A673 (cell line): ENCODE data around the gene PYGL. TPM values are rescaled to one million over a fixed set of nuclear protein-coding genes. Genes with fewer than 3 reads are reported as not detected.

ENCODE experiments used
- BruUV-seq: library from RNA; stranded (reverse); fragments of 400-500 nt; replicated peaks from 2 replicates; lab custom pipeline; 2021; lab: Mats Ljungman, UMichigan
- CTCF ChIA-PET: fragments of 300-600 bp; sonication (Branson Sonifier 250); formaldehyde crosslinking; loops from one replicate; lab custom pipeline; 2022; ENCODE audit warnings: antibody characterized with exemption; lab: Charles Lee
- POLR2A ChIA-PET: fragments of 300-600 bp; sonication (Branson Sonifier 250); formaldehyde crosslinking; loops from one replicate; lab custom pipeline; 2022; ENCODE audit warnings: antibody characterized with exemption; ENCODE audit not compliant: low non-redundant PET; lab: Charles Lee
- DNase-seq: peaks from one replicate; pipeline ENCODE4 v3.0.0-alpha.2; 2015; ENCODE audit warnings: low spot score
- H3K27ac ChIP-seq: fragments of 200-600 bp; sonication (generic); 2 replicates; pipeline ENCODE4 v1.5.1; 2016; ENCODE audit warnings: mixed run types, low read depth, mild to moderate bottlenecking, mixed read lengths, antibody characterized with exemption, low read length; ENCODE audit not compliant: poor library complexity, severe bottlenecking
- H3K27me3 ChIP-seq: fragments of 200-600 bp; sonication (generic); replicated peaks from 2 replicates; pipeline ENCODE4 v1.6.1; 2017; ENCODE audit warnings: mixed run types, low read depth, mild to moderate bottlenecking, mixed read lengths, antibody characterized with exemption, low read length; ENCODE audit not compliant: insufficient read depth, poor library complexity
- H3K36me3 ChIP-seq: fragments of 200-600 bp; sonication (generic); 2 replicates; pipeline ENCODE4 v1.6.1; 2016; ENCODE audit warnings: mixed run types, mild to moderate bottlenecking, mixed read lengths, antibody characterized with exemption, low read length; ENCODE audit not compliant: insufficient read depth, poor library complexity, severe bottlenecking
- H3K4me1 ChIP-seq: fragments of 200-600 bp; sonication (generic); 2 replicates; pipeline ENCODE4 v1.6.1; 2017; ENCODE audit warnings: mixed run types, mild to moderate bottlenecking, mixed read lengths, antibody characterized with exemption, low read length; ENCODE audit not compliant: insufficient read depth, poor library complexity, severe bottlenecking
- H3K4me3 ChIP-seq: fragments of 200-600 bp; sonication (generic); 2 replicates; pipeline ENCODE4 v1.5.1; 2016; ENCODE audit warnings: low read depth, mixed run types, mild to moderate bottlenecking, mixed read lengths, low read length; ENCODE audit not compliant: poor library complexity, severe bottlenecking
- H3K9me3 ChIP-seq: fragments of 200-600 bp; sonication (generic); 2 replicates; pipeline ENCODE4 v1.6.1; 2016; ENCODE audit warnings: mixed run types, low read depth, mild to moderate bottlenecking, mixed read lengths, antibody characterized with exemption, low read length; ENCODE audit not compliant: poor library complexity, severe bottlenecking
- EZH2 ChIP-seq: fragments of 200-600 bp; sonication (generic); IDR thresholded peaks from 2 replicates; pipeline ENCODE4 v1.6.1; 2017; ENCODE audit warnings: borderline replicate concordance, low read depth, mild to moderate bottlenecking, mixed read lengths, antibody characterized with exemption, low read length; ENCODE audit not compliant: poor library complexity, severe bottlenecking
- intact Hi-C: fragments of 100-400 bp; cut with micrococcal nuclease; formaldehyde crosslinking; loops from one replicate; pipeline ENCODE4 v1.10.0; 2022; ENCODE audit not compliant: unreplicated experiment
- total RNA-seq: library from RNA; stranded (reverse); gene quantifications from 2 replicates; pipeline ENCODE4 v1.2.3, GENCODE V29; 2021
- TF ChIP-seq, protein P1 (sequence below): fragments of 300-800, 200-600 bp; sonication (generic); conservative IDR thresholded peaks from 2 replicates; pipeline ENCODE4 v1.5.1; 2017; ENCODE audit warnings: low read depth, mild to moderate bottlenecking, antibody characterized with exemption, low read length, moderate library complexity, mixed read lengths

The PYGL gene
- total RNA-seq, 1 experiment from 2014 or later, result 14.2 TPM

DNA sequence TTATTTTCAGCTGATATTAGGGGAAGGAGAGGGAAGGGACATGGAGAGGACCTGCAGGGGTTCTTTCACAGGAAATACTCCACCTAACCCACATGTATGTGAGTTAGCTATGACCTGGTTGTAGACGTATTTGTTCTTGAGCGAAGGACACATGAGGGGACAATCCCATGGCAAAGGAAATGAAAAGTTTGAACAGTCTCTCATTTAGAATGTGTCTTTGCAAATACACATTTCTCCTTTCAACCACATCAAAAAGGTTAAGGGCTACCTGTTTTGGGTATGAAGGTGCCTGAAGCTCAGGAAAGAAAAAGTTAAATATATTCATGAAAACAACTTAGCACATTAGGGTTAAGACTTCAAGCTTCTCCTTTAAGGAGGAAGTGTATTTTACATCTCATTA, 7.4 kb downstream of the PYGL start:
- no peaks in the 10 kb centered on the region for H3K9me3 ChIP-seq
- no peak overlapping the region for H3K4me3 ChIP-seq
- H3K27me3 ChIP-seq, result no peaks in the 10 kb centered on the region
- DNase-seq, result no peak
- POLR2A ChIA-PET, result interaction anchor here (0.7 kb wide), 1 partner anchor 238 kb away, joined by 3 read pairs; no protein-coding TSS in a partner anchor
- no peak overlapping the region for H3K27ac ChIP-seq
- CTCF ChIA-PET, result no interaction called here
- H3K4me1 ChIP-seq, result peaks cover 8% of the 10 kb centered on the region
- intact Hi-C loops, result no loop called here
- TF ChIP-seq, protein P1, sequence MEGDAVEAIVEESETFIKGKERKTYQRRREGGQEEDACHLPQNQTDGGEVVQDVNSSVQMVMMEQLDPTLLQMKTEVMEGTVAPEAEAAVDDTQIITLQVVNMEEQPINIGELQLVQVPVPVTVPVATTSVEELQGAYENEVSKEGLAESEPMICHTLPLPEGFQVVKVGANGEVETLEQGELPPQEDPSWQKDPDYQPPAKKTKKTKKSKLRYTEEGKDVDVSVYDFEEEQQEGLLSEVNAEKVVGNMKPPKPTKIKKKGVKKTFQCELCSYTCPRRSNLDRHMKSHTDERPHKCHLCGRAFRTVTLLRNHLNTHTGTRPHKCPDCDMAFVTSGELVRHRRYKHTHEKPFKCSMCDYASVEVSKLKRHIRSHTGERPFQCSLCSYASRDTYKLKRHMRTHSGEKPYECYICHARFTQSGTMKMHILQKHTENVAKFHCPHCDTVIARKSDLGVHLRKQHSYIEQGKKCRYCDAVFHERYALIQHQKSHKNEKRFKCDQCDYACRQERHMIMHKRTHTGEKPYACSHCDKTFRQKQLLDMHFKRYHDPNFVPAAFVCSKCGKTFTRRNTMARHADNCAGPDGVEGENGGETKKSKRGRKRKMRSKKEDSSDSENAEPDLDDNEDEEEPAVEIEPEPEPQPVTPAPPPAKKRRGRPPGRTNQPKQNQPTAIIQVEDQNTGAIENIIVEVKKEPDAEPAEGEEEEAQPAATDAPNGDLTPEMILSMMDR, result no peak
- TF ChIP-seq EZH2, result no peak
- no peaks in the 10 kb centered on the region for H3K36me3 ChIP-seq
- BruUV-seq, result no TSS peak

DNA sequence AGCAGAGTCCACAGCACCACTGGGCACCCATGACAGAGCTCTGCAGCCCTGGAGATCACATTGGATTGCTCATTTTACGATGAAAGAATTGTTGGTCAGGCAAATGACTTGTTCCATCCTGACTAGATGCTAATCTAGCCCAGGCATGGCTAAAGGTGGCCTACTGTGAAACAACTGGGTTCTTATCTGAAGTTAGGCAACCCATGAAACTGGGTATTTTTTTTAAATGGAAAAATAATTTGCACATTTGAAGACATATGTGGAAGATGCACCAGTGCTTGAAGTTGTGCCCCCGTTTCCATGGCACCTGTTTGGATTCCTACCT, 8.3 kb downstream of the PYGL start:
- Histone ChIP-seq H3K4me1 (peaks cover 8% of the 10 kb centered on the region), H3K9me3 (no peaks in the 10 kb centered on the region), H3K36me3 (no peaks in the 10 kb centered on the region), H3K27ac (no peak overlapping the region), H3K4me3 (no peak overlapping the region), H3K27me3 (no peaks in the 10 kb centered on the region)
- ChIA-PET CTCF (no interaction called here), POLR2A (no interaction called here)
- intact Hi-C loops, result no loop called here
- no peak for DNase-seq
- BruUV-seq, result no TSS peak
- TF ChIP-seq, protein P1, result no peak
- no peak for TF ChIP-seq EZH2

DNA sequence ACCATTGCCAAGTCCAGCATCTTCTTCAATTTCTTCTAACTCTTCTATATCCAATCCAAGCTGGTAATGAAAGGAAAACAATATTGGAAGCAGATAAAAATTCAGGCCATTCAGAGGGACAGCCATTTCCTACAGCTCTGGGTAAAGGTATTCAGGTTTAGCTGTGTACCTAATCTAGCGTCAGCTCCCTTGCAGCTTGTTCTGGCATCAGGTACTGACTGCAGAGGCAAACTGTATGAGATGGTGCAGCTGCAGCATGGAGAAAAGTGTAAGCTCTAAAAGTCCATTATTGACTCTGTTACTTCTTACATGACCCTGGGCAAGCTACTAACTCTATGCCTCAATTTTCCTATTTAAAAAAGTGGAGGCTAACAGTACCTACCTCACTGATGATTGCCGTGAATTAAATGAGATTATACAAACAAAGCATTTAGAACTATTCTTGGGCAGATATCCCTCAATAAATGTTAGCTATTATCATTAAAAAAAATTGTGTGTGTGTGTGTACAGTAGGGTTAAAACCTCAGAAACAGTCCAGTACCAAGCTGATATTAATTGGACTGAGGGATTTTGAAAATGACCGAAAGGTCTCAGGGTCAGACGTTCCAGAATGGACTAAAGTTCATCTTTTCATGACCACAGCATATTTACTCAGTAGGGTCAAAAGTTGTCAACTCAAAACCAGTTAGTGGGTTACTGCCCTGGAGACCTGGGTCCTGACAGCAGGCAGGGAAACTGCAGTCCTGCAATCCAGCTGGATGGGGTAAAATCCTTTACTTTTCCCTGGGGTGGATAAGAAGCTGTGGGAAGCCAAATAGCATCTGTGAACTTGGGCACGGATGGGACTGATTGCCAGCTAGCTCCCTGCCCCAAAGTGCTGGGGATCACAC, 8.9 kb downstream of the PYGL start:
- no peaks in the 10 kb centered on the region for H3K9me3 ChIP-seq
- H3K4me3 ChIP-seq, result no peak overlapping the region
- BruUV-seq, result no TSS peak
- intact Hi-C loops, result no loop called here
- peaks cover 8% of the 10 kb centered on the region for H3K4me1 ChIP-seq
- ChIA-PET CTCF (no interaction called here), POLR2A (no interaction called here)
- H3K27me3 ChIP-seq, result no peaks in the 10 kb centered on the region
- no peak for DNase-seq
- TF ChIP-seq, protein P1, result no peak
- TF ChIP-seq EZH2, result no peak
- H3K27ac ChIP-seq, result no peak overlapping the region
- no peaks in the 10 kb centered on the region for H3K36me3 ChIP-seq
